Suprapubic skin (tissue), 4 donors: ENCODE measurements around the gene RPTN.

Source experiments
- POLR2A ChIP-seq, 2 donors: fragments of 450-650 bp; IDR thresholded peaks; one replicate each; pipeline ENCODE4 v1.6.1; 2017; ENCODE audit warnings: antibody characterized with exemption in 2 of 2, mild to moderate bottlenecking in 2 of 2, moderate library complexity in 2 of 2
- POLR2AphosphoS5 ChIP-seq, 3 donors: sonication (generic); formaldehyde crosslinking; IDR thresholded peaks; one replicate each; pipeline ENCODE4 v1.6.1; 2017; ENCODE audit warnings: antibody characterized with exemption in 3 of 3

- TF ChIP-seq POLR2A (IDR thresholded peaks at IDR 0.05) (no peak), POLR2AphosphoS5 (IDR thresholded peaks at IDR 0.05) (no peak)
These were observed 26.7 kb upstream of the RPTN start for GRCh38 chr1:152185544-152186391.
